KOPT-K1 (cell line): Measurements from ENCODE around the gene SH3RF3.

ENCODE experiments used
- H3K27ac ChIP-seq: fragments of 200-600 bp; sonication (generic); 2 replicates; pipeline ENCODE4 v1.5.1; 2016; ENCODE audit warnings: antibody characterized with exemption, mild to moderate bottlenecking, low read depth, low read length; ENCODE audit not compliant: poor library complexity, severe bottlenecking
- H3K36me3 ChIP-seq: fragments of 200-600 bp; sonication (generic); 2 replicates; pipeline ENCODE4 v1.5.1; 2017; ENCODE audit warnings: antibody characterized with exemption, mild to moderate bottlenecking, low read length, moderate library complexity; ENCODE audit not compliant: insufficient read depth
- H3K9me3 ChIP-seq: fragments of 200-600 bp; sonication (generic); 2 replicates; pipeline ENCODE4 v1.5.1; 2017; ENCODE audit warnings: antibody characterized with exemption, low read length, mild to moderate bottlenecking; ENCODE audit not compliant: insufficient read depth, poor library complexity, severe bottlenecking

Gene SH3RF3

GRCh38 chr2:109372614-109373013 is 243.6 kb downstream of the SH3RF3 start:
- Histone ChIP-seq H3K27ac (no peak overlapping the region), H3K9me3 (no peaks in the 10 kb centered on the region), H3K36me3 (no peaks in the 10 kb centered on the region)

GRCh38 chr2:109373791-109374547 is 245.0 kb downstream of the SH3RF3 start:
- Histone ChIP-seq H3K9me3 (no peaks in the 10 kb centered on the region), H3K36me3 (no peaks in the 10 kb centered on the region), H3K27ac (no peak overlapping the region)

GRCh38 chr2:109374548-109375130 is 245.6 kb downstream of the SH3RF3 start:
- H3K36me3 ChIP-seq, result no peaks in the 10 kb centered on the region
- H3K9me3 ChIP-seq, result no peaks in the 10 kb centered on the region
- no peak overlapping the region for H3K27ac ChIP-seq

DNA sequence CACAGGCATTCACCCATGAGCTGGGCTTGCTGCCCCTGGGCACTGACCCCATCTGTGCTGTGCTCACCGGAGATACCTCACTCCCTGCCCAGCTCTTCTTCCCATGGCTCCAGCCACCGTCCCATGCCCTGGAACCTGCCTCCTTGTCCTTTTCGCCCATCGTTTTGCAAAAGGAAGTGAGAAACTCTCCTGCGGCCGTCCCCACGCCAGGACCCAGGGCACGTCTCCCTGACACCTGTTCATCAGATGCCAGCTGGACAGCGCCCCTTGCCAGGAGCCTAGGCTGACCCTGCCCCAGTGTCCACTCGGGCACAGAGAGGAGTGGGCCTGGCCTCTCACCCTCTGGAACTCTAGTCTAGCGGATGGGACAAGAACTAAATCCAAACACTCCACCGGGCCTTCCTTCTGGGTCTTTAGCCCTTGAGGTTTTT is 246.1 kb downstream of the SH3RF3 start:
- Histone ChIP-seq H3K9me3 (no peaks in the 10 kb centered on the region), H3K36me3 (no peaks in the 10 kb centered on the region), H3K27ac (no peak overlapping the region)

DNA sequence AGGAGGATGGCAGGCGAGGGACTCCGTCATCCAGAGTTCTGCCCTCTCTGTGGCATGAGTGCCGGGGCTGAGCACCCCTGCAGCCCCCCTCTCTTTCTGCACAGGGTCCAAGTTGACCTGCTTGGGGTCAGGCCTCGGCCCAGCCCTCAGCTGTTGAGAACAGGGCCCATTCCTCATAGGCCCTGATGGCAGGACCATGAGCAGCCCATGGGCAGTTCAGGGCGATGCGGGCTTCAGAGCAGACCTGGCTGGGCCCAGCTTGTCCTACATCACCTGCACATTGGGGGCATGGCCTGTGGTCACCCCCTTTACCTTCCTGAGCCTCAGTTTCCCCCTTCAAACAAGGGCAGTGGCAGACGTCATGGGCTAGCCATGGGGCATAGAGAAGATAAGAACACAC is 246.7 kb downstream of the SH3RF3 start:
- no peak overlapping the region for H3K27ac ChIP-seq

DNA sequence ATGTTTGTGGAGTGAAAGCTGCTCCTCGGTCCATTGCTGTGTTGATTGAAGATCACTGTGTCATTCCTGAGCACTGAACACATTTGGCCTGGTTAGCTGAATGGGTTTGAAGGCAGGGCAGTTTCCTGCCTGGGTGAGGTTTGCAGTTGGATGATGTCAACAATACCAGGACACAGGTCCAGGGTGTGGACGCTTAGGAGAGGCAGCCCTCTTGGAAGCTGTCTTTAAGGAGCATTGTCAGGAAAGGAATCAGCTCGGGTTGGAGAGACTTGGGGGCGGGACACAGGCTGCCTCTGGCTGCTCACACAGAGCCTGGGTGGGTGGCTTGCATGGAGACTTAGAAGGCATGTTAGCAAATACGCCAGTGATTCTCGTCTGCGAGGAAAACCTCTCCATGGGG is 247.1 kb downstream of the SH3RF3 start:
- no peaks in the 10 kb centered on the region for H3K9me3 ChIP-seq
- H3K36me3 ChIP-seq, result no peaks in the 10 kb centered on the region
- no peak overlapping the region for H3K27ac ChIP-seq

More for the DNA sequence above, 246.7 kb downstream of the SH3RF3 start:
- no peaks in the 10 kb centered on the region for H3K36me3 ChIP-seq
- no peaks in the 10 kb centered on the region for H3K9me3 ChIP-seq

DNA sequence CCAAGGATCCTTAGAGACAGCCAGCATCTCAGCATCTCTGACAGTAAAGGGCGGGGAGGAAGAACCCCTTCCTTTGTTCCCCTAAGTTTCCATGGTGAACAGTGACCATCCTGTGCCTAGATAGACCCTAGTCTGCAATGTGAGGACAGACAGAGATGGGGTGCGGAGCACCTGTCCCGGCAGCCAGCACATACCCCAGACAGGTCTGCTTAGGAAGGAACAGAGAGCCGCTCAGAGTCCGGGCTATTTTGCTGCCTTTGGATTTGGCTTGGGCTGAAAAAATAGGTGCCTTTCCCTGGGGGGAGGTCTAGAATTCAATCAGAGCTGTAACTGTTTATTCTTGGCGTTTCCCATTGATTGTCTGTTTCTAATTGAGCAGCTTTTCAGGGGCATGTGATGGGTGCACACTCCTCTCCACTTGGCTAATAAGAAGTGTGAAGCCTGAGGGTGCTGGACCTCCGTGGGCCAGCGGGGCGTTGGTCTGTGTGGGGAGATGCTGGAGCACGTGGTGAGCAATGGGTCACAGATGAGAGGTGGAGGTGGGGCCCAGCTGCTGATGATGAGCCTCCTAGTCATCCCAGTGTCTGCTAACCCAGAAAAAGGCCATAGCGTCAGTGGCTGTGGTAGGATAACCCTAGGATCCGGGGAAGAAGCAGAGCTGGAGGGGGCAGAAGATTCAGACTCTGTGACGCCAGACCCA is 247.9 kb downstream of the SH3RF3 start:
- Histone ChIP-seq H3K27ac (no peak overlapping the region), H3K36me3 (no peaks in the 10 kb centered on the region), H3K9me3 (no peaks in the 10 kb centered on the region)

GRCh38 chr2:109377976-109378375 is 249.0 kb downstream of the SH3RF3 start:
- no peaks in the 10 kb centered on the region for H3K9me3 ChIP-seq
- H3K27ac ChIP-seq, result no peak overlapping the region
- no peaks in the 10 kb centered on the region for H3K36me3 ChIP-seq

DNA sequence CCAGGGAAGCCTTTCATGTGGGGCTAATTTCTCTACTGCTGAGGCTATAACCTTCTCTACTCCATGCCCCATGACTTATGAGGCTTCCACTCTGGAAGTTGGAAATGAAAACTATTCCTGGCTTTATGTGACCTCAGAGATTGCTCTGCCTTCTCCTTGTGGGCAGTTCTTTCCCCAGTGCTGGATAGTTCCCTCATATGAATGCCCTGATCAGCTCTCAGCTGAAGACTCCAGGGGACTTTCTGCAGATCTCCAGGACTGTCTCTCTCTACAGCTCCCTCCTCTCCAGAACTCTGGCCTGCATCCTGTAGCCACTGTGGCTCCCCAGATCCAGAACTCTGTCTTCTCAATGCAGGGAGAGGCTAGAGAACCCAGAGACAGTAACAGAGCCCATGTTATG is 249.7 kb downstream of the SH3RF3 start:
- no peak overlapping the region for H3K27ac ChIP-seq
- no peaks in the 10 kb centered on the region for H3K36me3 ChIP-seq
- H3K9me3 ChIP-seq, result no peaks in the 10 kb centered on the region

GRCh38 chr2:109379507-109379906 is 250.5 kb downstream of the SH3RF3 start:
- H3K9me3 ChIP-seq, result no peaks in the 10 kb centered on the region
- H3K36me3 ChIP-seq, result no peaks in the 10 kb centered on the region
- no peak overlapping the region for H3K27ac ChIP-seq

DNA sequence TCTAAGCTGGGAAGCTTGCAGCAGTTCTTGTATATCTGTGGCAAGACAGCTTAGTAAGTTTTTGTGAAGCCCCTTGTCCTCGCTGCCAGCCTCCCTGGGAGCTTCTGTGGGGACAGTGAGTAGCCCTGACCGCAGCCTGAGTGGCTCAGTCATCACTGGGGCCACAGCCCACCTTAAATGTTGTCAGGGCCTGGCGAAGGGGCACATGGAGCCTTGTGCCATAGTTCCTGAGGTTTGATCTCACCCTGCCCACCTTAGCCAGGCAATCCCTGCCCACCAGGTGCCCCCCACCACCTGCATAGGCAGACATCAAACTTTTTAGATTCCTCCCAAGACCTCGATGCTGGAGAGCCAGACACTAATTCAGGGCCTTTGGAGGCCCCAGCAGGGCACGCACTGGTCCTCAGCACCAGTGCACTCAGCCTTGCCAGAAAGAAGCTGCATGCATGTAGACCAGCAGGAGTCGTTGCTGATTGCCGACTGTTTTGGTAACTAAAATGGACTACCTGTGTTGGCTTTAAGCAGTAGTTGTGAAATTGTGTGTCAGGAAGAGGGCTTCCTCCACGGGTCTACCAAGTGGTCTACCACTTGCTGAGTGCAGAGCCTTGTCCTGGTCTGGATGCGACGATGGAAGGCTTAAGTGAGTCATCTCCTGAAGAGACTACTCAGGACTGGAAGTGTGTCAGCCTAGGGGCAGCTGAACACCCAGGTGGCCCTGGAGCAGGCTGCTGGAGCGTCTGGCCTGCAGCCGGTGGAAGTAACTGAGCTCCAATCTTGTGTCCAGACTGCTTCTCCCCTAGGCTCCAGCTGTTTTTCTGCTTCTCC is 251.7 kb downstream of the SH3RF3 start:
- no peaks in the 10 kb centered on the region for H3K9me3 ChIP-seq
- H3K27ac ChIP-seq, result no peak overlapping the region
- H3K36me3 ChIP-seq, result no peaks in the 10 kb centered on the region

DNA sequence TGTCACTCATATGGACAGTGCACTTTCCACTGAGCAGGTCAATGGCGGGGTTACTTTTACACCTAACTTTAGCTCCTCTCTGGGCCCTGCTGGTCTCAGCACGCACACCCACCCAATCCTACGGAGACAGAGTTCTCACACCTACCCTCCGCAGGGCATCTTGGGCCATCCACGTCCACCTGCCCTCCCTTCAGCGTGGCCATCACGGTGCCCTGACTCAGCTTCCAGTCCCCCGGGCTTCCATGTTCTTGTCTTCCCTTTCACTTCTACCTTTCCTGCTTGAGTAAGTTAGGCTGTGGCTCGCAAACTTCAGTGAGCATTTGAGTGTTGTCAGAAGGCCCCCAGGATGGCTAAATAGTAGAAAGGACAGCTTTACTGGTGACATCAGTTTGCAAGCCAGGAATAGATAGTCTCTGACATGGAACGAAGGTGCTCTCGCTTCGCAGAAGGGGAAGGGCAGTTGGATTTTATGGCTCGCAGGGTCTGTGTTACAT is 252.4 kb downstream of the SH3RF3 start:
- no peaks in the 10 kb centered on the region for H3K36me3 ChIP-seq
- H3K9me3 ChIP-seq, result no peaks in the 10 kb centered on the region
- H3K27ac ChIP-seq, result no peak overlapping the region

DNA sequence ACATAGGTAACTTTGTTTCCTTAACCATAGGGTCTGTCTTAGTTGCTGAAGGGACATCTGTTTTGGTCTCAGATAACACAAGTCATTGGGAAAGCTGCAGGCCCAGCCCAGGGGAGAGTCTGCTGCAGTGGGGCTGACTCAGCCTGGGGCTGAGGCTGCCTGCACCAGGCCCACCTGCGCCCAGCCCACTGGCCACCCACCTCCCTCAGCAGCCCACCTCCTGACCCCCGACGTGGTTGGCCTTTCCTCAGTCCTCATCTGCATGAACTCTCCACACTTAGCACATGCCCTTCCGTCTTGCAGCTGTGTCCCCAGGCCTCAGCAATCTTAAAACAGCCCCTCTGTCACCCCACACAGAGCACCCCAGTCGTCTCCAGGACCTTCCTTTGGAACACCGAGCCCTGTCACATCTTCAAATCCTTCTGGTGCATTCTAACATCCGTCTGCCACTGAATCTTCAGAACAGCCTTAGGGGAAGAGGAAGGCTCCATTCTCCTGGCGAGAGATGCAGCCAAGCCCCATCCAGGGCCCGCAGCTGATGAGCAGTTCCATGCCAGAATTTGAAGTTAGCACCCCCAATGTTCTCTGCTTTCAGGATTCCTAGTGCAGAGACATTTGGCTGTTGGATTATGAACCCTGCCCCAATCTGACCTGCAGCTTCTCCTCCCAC is 253.4 kb downstream of the SH3RF3 start:
- Histone ChIP-seq H3K9me3 (no peaks in the 10 kb centered on the region), H3K27ac (no peak overlapping the region), H3K36me3 (no peaks in the 10 kb centered on the region)

DNA sequence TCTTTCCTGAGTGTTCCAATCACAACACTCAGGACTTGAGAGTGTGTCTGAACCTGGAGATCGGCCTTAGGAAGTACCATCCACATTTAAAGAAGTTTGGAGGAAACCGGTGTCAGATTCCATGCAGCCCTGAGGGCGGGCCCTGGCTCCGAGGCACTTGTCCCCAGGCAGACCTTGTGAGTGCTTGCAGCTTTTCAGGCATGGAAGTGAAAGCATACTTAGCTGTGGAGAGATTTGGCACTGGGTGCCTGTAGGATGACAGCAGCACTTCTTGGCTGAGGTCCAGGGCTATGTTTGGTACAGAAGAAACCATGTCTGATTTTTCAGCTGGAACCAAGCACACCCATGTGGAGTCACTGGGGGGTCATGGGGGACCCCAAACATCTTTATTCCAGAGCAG is 253.9 kb downstream of the SH3RF3 start:
- H3K9me3 ChIP-seq, result no peaks in the 10 kb centered on the region
- no peaks in the 10 kb centered on the region for H3K36me3 ChIP-seq
- no peak overlapping the region for H3K27ac ChIP-seq
